ENCODE results near the gene TAF11. TPM values are rescaled to one million over a fixed set of nuclear protein-coding genes. Genes with fewer than 3 reads are reported as not detected.

Gene TAF11
- total and polyA plus RNA-seq, 12 donors: 16.3 to 50.2 (median 18.0) TPM

DNA sequence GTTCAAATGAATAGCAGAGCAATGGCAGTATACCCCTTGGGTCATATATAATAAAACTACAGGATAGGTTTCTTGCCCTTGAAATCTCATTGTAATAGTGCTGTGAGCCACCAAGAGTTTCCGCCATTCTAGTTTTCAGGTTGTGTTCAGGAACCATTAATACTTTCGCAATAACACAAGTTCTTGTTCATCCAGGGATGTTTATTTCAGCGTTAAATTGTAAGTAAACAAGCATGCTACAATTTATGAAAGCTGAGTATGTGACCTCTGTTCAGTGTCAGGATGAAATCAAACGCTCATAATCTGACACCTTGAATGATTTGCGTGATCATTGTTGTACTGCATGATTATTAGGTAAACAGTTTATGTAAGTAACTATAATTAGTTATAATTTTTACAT lies 24.0 kb upstream of the TAF11 start:
- ATAC-seq (no peak), DNase-seq (no peak)
- TF ChIP-seq, protein P1, sequence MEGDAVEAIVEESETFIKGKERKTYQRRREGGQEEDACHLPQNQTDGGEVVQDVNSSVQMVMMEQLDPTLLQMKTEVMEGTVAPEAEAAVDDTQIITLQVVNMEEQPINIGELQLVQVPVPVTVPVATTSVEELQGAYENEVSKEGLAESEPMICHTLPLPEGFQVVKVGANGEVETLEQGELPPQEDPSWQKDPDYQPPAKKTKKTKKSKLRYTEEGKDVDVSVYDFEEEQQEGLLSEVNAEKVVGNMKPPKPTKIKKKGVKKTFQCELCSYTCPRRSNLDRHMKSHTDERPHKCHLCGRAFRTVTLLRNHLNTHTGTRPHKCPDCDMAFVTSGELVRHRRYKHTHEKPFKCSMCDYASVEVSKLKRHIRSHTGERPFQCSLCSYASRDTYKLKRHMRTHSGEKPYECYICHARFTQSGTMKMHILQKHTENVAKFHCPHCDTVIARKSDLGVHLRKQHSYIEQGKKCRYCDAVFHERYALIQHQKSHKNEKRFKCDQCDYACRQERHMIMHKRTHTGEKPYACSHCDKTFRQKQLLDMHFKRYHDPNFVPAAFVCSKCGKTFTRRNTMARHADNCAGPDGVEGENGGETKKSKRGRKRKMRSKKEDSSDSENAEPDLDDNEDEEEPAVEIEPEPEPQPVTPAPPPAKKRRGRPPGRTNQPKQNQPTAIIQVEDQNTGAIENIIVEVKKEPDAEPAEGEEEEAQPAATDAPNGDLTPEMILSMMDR (IDR thresholded peaks at IDR 0.05): no peak
- Histone ChIP-seq H3K4me1 (peaks cover 0 to 58% (median 27%) of the 10 kb centered on the region in 9 donors), H3K27me3 (no peaks in the 10 kb centered on the region), H3K36me3 (no peaks in the 10 kb centered on the region), H3K4me3 (no peak overlapping the region), H3K9me3 (no peaks in the 10 kb centered on the region), H3K27ac (no peak overlapping the region)
- intact Hi-C loops (cut with DNase I): no loop called here
- WGBS, 2 donors: 90 to 93% methylated on average over 5 of the region's 5 CpGs

GRCh38 chr6:34909320-34909883 lies 21.6 kb upstream of the TAF11 start:
- no peaks in the 10 kb centered on the region for H3K9me3 ChIP-seq
- H3K4me3 ChIP-seq: no peak overlapping the region
- no peak for DNase-seq
- no peak overlapping the region for H3K27ac ChIP-seq
- H3K4me1 ChIP-seq: peaks cover 0 to 62% (median 23%) of the 10 kb centered on the region in 9 donors
- H3K27me3 ChIP-seq: no peaks in the 10 kb centered on the region
- peak in 2 of 8 donors; percentile 27 to 47 for ATAC-seq
- 50 to 57% methylated on average over 6 of the region's 6 CpGs for WGBS, 2 donors
- TF ChIP-seq, protein P1 (IDR thresholded peaks at IDR 0.05): no peak
- intact Hi-C loops (cut with DNase I): loop anchor here in 2 of 10 donors (5.0 to 10.0 kb wide), 2 partner anchors 53 to 225 kb away; no protein-coding TSS in a partner anchor
- H3K36me3 ChIP-seq: peaks cover 0 to 3% (median 0%) of the 10 kb centered on the region in 9 donors

DNA sequence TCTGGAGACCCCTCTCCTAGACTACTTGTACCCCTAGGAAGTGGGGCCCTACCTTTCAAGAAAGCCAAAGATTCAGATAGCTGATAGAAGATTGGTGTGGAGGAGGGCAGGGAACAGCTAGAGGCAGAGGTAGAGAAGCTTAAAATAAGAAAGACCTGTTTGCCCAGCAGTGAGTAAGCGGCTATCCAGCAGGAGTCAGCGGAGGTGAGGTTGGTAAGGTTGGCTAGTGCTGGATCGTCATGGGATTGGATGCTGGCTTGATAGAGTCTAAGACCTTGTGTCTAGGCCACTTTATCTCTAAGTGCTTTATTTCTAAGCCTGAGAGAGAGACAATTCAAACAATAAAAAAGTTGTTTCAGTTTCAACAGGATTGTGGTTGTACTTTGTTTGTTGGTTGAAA lies 20.4 kb upstream of the TAF11 start:
- 79 to 91% methylated on average over 3 of the region's 3 CpGs for WGBS, 2 donors
- peaks cover 0 to 62% (median 23%) of the 10 kb centered on the region in 9 donors for H3K4me1 ChIP-seq
- H3K9me3 ChIP-seq: no peaks in the 10 kb centered on the region
- H3K27me3 ChIP-seq: no peaks in the 10 kb centered on the region
- ATAC-seq (peak in 1 of 8 donors; percentile 33), DNase-seq (no peak)
- peaks cover 0 to 4% (median 0%) of the 10 kb centered on the region in 9 donors for H3K36me3 ChIP-seq
- TF ChIP-seq, protein P1 (IDR thresholded peaks at IDR 0.05): no peak
- no peak overlapping the region for H3K27ac ChIP-seq
- intact Hi-C loops (cut with DNase I): loop anchor here in 2 of 10 donors (5.0 to 10.0 kb wide), 2 partner anchors 54 to 227 kb away; no protein-coding TSS in a partner anchor
- no peak overlapping the region for H3K4me3 ChIP-seq

DNA sequence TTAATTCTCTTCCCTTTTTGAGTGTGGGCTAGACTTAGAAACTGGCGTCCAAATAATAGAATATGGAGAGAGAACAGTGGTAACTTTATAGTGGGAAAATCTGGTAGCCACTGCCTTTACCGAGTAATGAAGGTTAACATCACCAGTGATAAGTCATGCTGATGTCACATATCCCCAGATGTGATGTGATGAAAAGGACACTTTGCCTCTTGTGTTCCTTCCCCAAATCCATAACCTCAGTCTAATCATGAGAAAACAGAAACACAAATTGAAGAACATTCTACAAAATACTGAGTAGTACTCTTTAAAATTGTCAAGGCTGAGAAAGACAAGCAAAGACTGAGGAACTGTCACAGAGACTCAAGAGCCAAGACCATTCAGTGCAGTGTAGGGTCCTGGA lies 19.0 kb upstream of the TAF11 start:
- Histone ChIP-seq H3K27me3 (no peaks in the 10 kb centered on the region), H3K4me3 (no peak overlapping the region), H3K4me1 (peaks cover 0 to 48% (median 23%) of the 10 kb centered on the region in 9 donors), H3K9me3 (no peaks in the 10 kb centered on the region), H3K36me3 (peaks cover 0 to 4% (median 0%) of the 10 kb centered on the region in 9 donors), H3K27ac (no peak overlapping the region)
- DNase-seq (no peak), ATAC-seq (no peak)
- 93 to 95% methylated on average over 2 of the region's 2 CpGs for WGBS, 2 donors
- TF ChIP-seq, protein P1 (IDR thresholded peaks at IDR 0.05): no peak
- intact Hi-C loops (cut with DNase I): loop anchor here in 2 of 10 donors (5.0 to 10.0 kb wide), 2 partner anchors 55 to 228 kb away; no protein-coding TSS in a partner anchor
